Gastroesophageal sphincter (tissue), 3 donors: ENCODE data around the gene CCDC197.

ENCODE experiments used
- POLR2A ChIP-seq, 2 donors: fragments of 450-650 bp; IDR thresholded peaks; one replicate each; pipeline ENCODE4 v1.6.1; 2017; ENCODE audit warnings: antibody characterized with exemption in 2 of 2, mild to moderate bottlenecking in 2 of 2, moderate library complexity in 1 of 2
- POLR2AphosphoS5 ChIP-seq: sonication (generic); formaldehyde crosslinking; IDR thresholded peaks from one replicate; pipeline ENCODE4 v1.6.1; 2017; ENCODE audit warnings: antibody characterized with exemption
- TF ChIP-seq, protein P1 (sequence below), 4 experiments: fragments of 200-600 bp in 2 of 4; fragments of 450-650 bp in 2 of 4; sonication (generic) in 1 of 4; IDR thresholded peaks; one replicate each; pipeline ENCODE4 v1.5.1; 2017 to 2019; ENCODE audit warnings: antibody characterized with exemption in 4 of 4, mild to moderate bottlenecking in 2 of 4, moderate library complexity in 2 of 4

DNA sequence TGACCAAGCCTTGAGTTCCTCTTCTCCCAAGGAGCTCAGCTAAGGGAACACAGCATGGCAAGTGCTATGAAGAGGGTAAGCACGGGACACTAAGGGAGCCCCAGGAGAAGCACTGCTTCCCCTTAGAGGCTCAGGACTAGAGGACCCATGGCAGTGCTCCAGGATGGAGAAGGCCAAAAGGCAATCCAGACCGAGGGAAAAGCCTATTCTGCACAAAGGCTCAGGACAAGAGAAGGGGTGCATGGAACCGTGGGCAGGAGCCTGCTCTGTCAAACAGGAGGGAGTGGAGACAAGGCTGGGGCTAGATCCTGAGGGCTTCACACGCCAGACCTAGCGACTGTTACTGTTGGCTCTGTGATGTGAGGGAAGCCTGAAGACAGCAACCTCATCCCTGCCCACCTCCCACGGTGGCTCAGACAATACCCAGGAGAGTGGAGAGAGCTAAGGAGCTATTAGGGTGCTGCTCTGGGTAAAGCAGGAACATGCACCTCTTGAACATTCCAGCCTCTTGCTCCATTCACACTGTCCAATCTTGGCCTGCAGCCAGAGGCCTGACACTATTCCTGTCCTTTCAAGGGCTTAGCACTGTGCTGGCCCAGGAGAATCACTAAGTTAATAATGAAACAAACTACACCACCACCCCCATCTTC, 53.3 kb downstream of the CCDC197 start:
- TF ChIP-seq, protein P1, sequence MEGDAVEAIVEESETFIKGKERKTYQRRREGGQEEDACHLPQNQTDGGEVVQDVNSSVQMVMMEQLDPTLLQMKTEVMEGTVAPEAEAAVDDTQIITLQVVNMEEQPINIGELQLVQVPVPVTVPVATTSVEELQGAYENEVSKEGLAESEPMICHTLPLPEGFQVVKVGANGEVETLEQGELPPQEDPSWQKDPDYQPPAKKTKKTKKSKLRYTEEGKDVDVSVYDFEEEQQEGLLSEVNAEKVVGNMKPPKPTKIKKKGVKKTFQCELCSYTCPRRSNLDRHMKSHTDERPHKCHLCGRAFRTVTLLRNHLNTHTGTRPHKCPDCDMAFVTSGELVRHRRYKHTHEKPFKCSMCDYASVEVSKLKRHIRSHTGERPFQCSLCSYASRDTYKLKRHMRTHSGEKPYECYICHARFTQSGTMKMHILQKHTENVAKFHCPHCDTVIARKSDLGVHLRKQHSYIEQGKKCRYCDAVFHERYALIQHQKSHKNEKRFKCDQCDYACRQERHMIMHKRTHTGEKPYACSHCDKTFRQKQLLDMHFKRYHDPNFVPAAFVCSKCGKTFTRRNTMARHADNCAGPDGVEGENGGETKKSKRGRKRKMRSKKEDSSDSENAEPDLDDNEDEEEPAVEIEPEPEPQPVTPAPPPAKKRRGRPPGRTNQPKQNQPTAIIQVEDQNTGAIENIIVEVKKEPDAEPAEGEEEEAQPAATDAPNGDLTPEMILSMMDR (IDR thresholded peaks at IDR 0.05), result no peak
- TF ChIP-seq POLR2AphosphoS5 (no peak), POLR2A (IDR thresholded peaks at IDR 0.05) (no peak)
